Upper lobe of left lung (tissue), 4 donors: Measurements from ENCODE around the gene PKDCC.

Experiments
- CTCF ChIP-seq, 6 experiments: fragments of 450-650 bp in 4 of 6; fragments of 200-600 bp in 2 of 6; sonication (generic) in 2 of 6; IDR thresholded peaks; one replicate each; pipeline ENCODE4 v1.5.1; 2016 to 2019; ENCODE audit warnings: antibody characterized with exemption in 6 of 6
- POLR2AphosphoS5 ChIP-seq, 2 donors: sonication (generic); formaldehyde crosslinking; IDR thresholded peaks; one replicate each; pipeline ENCODE4 v1.5.1; 2017; ENCODE audit warnings: antibody characterized with exemption in 2 of 2

- TF ChIP-seq CTCF (IDR thresholded peaks at IDR 0.05) (no peak), POLR2AphosphoS5 (IDR thresholded peaks at IDR 0.05) (no peak)
These were observed 42.4 kb downstream of the PKDCC start for GRCh38 chr2:42090216-42090615.
